Measurements from ENCODE around the gene SIGLEC8. TPM values are rescaled to one million over a fixed set of nuclear protein-coding genes. Genes with fewer than 3 reads are reported as not detected.

Gene SIGLEC8
- total and polyA plus RNA-seq, 10 of the 15 experiments (the other 5 are each of a cell fraction or from before 2014, with no cell fraction given) = not detected

- Histone ChIP-seq H4K20me1 (ENCODE audit: control insufficient read depth, insufficient read depth) (no peaks in the 10 kb centered on the region), H3K79me2 (ENCODE audit: control insufficient read depth, insufficient read depth, low read length) (no peaks in the 10 kb centered on the region), H3K4me2 (ENCODE audit: control insufficient read depth, insufficient read depth) (no peak overlapping the region), H3K9me3 (replicated peaks; ENCODE audit: control insufficient read depth, insufficient read depth, low read length) (no peaks in the 10 kb centered on the region), H3K36me3 (ENCODE audit: control insufficient read depth in 2 of 2, insufficient read depth in 2 of 2, low read length in 1 of 2) (no peaks in the 10 kb centered on the region), H2AFZ (ENCODE audit: control insufficient read depth, low read depth, low read length) (no peak overlapping the region), H3K27me3 (replicated peaks in 1 of 2; ENCODE audit: control insufficient read depth in 2 of 2, insufficient read depth in 2 of 2, low read length in 1 of 2) (peaks cover 0 to 2% of the 10 kb centered on the region in 2 experiments; a peak in 2 of 4 replicates), H3K27ac (ENCODE audit: control insufficient read depth, insufficient read depth) (no peak overlapping the region), H3K4me3 (no peak overlapping the region), H3K9ac (ENCODE audit: control insufficient read depth, insufficient read depth, low read length) (no peak overlapping the region), H3K4me1 (ENCODE audit: control insufficient read depth, insufficient read depth, low read length) (no peaks in the 10 kb centered on the region)
- FAIRE-seq (no peak), DNase-seq (ENCODE audit: low read depth, low spot score) (no peak), ATAC-seq (no peak)
- SMC1A ChIA-PET (ENCODE audit: uncharacterized antibody, unreplicated experiment) = no interaction called here
- BruUV-seq (replicated peaks) = no TSS peak
- CTCF ChIA-PET = interaction anchor here (0.9 to 1.4 kb wide), 3 partner anchors 11 to 46 kb away, joined by 3 read pairs; no protein-coding TSS in a partner anchor
- intact Hi-C loops (cut with micrococcal nuclease; ENCODE audit: unreplicated experiment) (no loop called here), in situ Hi-C loops (cut with MboI) (no loop called here)
- RAD21 ChIA-PET (ENCODE audit: unreplicated experiment) = interaction anchor here (1.2 kb wide), 1 partner anchor 12 kb away, joined by 3 read pairs; no protein-coding TSS in a partner anchor
- TF ChIP-seq CHD4 (IDR thresholded peaks at IDR 0.05) (no peak), ZNF687 (IDR thresholded peaks at IDR 0.05) (no peak), E2F4 (IDR thresholded peaks at IDR 0.05; ENCODE audit: low read depth, low read length) (no peak), TARDBP (IDR thresholded peaks at IDR 0.05; ENCODE audit: borderline replicate concordance) (no peak), PBX3 (IDR thresholded peaks at IDR 0.05; ENCODE audit: insufficient replicate concordance, low read depth, low read length) (no peak), ZNF274 (IDR thresholded peaks at IDR 0.05; ENCODE audit: insufficient read depth, insufficient read length) (no peak), SUZ12 (IDR thresholded peaks at IDR 0.05; ENCODE audit: unreplicated experiment) (no peak), NR2F1 (conservative IDR thresholded peaks at IDR 0.05) (no peak)
- 19% methylated on average over 3 of the region's 3 CpGs for WGBS (ENCODE audit: insufficient coverage, insufficient replicate concordance, low lambda C conversion rate, missing lambda C conversion rate)
- POLR2A ChIA-PET = no interaction called here
These were observed 31.1 kb downstream of the SIGLEC8 start for GRCh38 chr19:51427201-51427600.
